Activated CD8-positive, alpha-beta T cell treated with anti-CD3 and anti-CD28 coated beads for 36 hours (primary cell): ENCODE data around the gene IGFN1. TPM values are rescaled to one million over a fixed set of nuclear protein-coding genes. Genes with fewer than 3 reads are reported as not detected.

ENCODE experiments used
- ATAC-seq: fragments of 200-7000 bp; cut with Tn5 transposase; one replicate; pipeline ENCODE4 v1.10.0; 2021; ENCODE audit warnings: mild to moderate bottlenecking, moderate library complexity
- CTCF ChIA-PET: fragments of 350-600 bp; sonication (Branson Sonifier 250); formaldehyde crosslinking; loops from one replicate; lab custom pipeline; 2021; ENCODE audit warnings: antibody characterized with exemption; lab: Charles Lee
- POLR2A ChIA-PET: fragments of 350-600 bp; sonication (Branson Sonifier 250); formaldehyde crosslinking; loops from one replicate; lab custom pipeline; 2021; ENCODE audit warnings: antibody characterized with exemption; lab: Charles Lee
- DNase-seq: peaks from one replicate; pipeline ENCODE4 v3.0.0-alpha.2; 2020
- H3K27ac Mint-ChIP-seq: one replicate; pipeline ENCODE4 v1.8.0; 2021; ENCODE audit warnings: mild to moderate bottlenecking, mixed read lengths
- H3K27me3 Mint-ChIP-seq: one replicate; pipeline ENCODE4 v1.8.0; 2021; ENCODE audit warnings: mixed read lengths
- H3K36me3 Mint-ChIP-seq: one replicate; pipeline ENCODE4 v1.8.0; 2021; ENCODE audit warnings: low read depth, mixed read lengths
- H3K4me1 Mint-ChIP-seq: one replicate; pipeline ENCODE4 v1.8.0; 2021; ENCODE audit warnings: low read depth, mixed read lengths
- H3K4me3 Mint-ChIP-seq: one replicate; pipeline ENCODE4 v1.8.0; 2021; ENCODE audit warnings: mild to moderate bottlenecking, moderate library complexity, mixed read lengths
- H3K9me3 Mint-ChIP-seq: one replicate; pipeline ENCODE4 v1.8.0; 2021; ENCODE audit warnings: mixed read lengths
- intact Hi-C: fragments of 100-400 bp; cut with micrococcal nuclease; formaldehyde crosslinking; loops from one replicate; pipeline ENCODE4 v1.10.0; 2022
- total RNA-seq, 2 experiments: library from RNA; stranded (reverse); gene quantifications; one replicate each; pipeline ENCODE4 v1.2.3, GENCODE V29; 2021
- TF ChIP-seq, protein P1 (sequence below): fragments of 200-600 bp; IDR thresholded peaks from one replicate; pipeline ENCODE4 v1.8.0; 2022; ENCODE audit warnings: antibody characterized with exemption, mild to moderate bottlenecking

Gene IGFN1
- total RNA-seq, 2 experiments from 2014 or later = not detected

GRCh38 chr1:201167041-201167991 lies 23.3 kb upstream of the IGFN1 start:
- intact Hi-C loops = no loop called here
- no peaks in the 10 kb centered on the region for H3K9me3 Mint-ChIP-seq
- H3K4me3 Mint-ChIP-seq = no peak overlapping the region
- CTCF ChIA-PET = interaction anchor here (1.0 to 5.3 kb wide), 6 partner anchors 9 to 187 kb away, joined by 3 to 27 read pairs (median 4); no protein-coding TSS in a partner anchor
- peaks cover 5% of the 10 kb centered on the region for H3K27me3 Mint-ChIP-seq
- ATAC-seq (no peak), DNase-seq (no peak)
- H3K27ac Mint-ChIP-seq = no peak overlapping the region
- no peaks in the 10 kb centered on the region for H3K36me3 Mint-ChIP-seq
- peaks cover 19% of the 10 kb centered on the region for H3K4me1 Mint-ChIP-seq
- POLR2A ChIA-PET = interaction anchor here (0.6 to 1.5 kb wide), 4 partner anchors 13 to 304 kb away, joined by 3 to 4 read pairs (median 4); partner anchors contain the start of gene TMEM9
- TF ChIP-seq, protein P1, sequence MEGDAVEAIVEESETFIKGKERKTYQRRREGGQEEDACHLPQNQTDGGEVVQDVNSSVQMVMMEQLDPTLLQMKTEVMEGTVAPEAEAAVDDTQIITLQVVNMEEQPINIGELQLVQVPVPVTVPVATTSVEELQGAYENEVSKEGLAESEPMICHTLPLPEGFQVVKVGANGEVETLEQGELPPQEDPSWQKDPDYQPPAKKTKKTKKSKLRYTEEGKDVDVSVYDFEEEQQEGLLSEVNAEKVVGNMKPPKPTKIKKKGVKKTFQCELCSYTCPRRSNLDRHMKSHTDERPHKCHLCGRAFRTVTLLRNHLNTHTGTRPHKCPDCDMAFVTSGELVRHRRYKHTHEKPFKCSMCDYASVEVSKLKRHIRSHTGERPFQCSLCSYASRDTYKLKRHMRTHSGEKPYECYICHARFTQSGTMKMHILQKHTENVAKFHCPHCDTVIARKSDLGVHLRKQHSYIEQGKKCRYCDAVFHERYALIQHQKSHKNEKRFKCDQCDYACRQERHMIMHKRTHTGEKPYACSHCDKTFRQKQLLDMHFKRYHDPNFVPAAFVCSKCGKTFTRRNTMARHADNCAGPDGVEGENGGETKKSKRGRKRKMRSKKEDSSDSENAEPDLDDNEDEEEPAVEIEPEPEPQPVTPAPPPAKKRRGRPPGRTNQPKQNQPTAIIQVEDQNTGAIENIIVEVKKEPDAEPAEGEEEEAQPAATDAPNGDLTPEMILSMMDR = no peak

GRCh38 chr1:201169203-201169602 lies 21.4 kb upstream of the IGFN1 start:
- ATAC-seq = no peak
- CTCF ChIA-PET = interaction anchor here (1.0 to 5.3 kb wide), 7 partner anchors 11 to 50 kb away, joined by 3 to 27 read pairs (median 8); partner anchors contain the start of gene TMEM9
- peak overlapping the region; percentile 10 for H3K27ac Mint-ChIP-seq

DNA sequence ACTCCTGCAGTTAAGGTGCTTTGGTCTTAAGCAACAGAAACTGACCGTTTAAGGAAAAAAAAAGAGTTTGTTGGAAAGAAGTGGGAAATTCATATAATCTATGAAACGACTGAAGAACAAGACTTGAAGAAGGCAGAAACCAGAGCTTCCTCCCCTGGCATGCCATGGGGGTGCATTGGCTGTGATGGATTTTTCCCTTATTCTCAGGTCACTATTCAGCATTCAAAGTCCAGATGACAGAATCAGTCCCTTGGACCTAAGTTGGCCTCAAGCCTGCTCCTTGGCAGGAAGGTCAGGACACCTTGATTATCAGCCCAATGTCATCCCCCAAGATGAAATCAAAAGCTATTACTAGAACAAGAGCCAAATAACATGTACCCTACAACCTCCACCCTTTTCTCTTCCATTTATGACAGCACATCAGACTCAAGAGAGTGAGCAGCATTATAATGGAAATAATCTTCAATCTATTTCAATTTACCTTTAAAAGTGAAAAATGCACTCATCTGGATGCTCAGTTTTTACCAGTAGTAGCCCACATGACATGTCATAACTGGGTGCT lies 20.6 kb upstream of the IGFN1 start:
- H3K4me3 Mint-ChIP-seq = peak overlapping the region; percentile 75
- no peaks in the 10 kb centered on the region for H3K36me3 Mint-ChIP-seq

More at GRCh38 chr1:201169203-201169602, 21.4 kb upstream of the IGFN1 start:
- Mint-ChIP-seq H3K36me3 (no peaks in the 10 kb centered on the region), H3K27me3 (peaks cover 5% of the 10 kb centered on the region), H3K4me3 (no peak overlapping the region), H3K9me3 (no peaks in the 10 kb centered on the region), H3K4me1 (peaks cover 24% of the 10 kb centered on the region)
- TF ChIP-seq, protein P1 = no peak
- intact Hi-C loops = no loop called here
- POLR2A ChIA-PET = interaction anchor here (4.1 kb wide), 1 partner anchor 14 kb away, joined by 24 read pairs; the partner anchor contains the start of gene TMEM9
- DNase-seq = no peak

DNA sequence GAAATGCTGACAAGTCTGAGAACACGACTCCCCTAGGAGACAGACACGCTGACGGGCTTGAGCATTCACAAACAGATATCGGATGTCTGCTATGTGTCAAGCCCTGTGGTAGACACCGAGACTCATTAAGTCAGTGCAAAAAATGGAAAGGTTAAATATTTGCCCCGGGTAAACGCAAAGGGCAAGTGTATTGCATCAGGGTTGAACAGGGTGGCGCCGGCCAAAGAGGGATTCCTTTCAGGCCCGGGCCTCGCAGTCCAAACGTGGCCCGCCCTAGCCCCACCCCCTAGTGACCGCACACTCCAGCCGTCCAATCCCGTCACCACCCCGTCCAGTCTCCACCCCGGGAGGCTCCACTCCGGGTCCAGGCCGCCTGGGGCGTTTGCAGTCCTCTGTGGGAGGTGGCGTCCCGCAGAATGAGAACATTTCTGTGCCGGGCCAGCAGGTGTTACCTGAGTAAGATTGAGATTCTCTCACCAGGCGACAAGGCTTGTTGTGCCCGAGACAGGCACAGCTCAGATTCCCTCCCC lies 20.0 kb upstream of the IGFN1 start:
- TF ChIP-seq, protein P1 = no peak
- Mint-ChIP-seq H3K27ac (peak overlapping the region; percentile 89), H3K4me1 (peaks cover 24% of the 10 kb centered on the region), H3K36me3 (no peaks in the 10 kb centered on the region), H3K27me3 (peaks cover 7% of the 10 kb centered on the region), H3K4me3 (peak overlapping the region; percentile 75), H3K9me3 (no peaks in the 10 kb centered on the region)
- ChIA-PET CTCF (interaction anchor here (0.7 to 5.3 kb wide), 9 partner anchors 8 to 72 kb away, joined by 3 to 27 read pairs (median 6); partner anchors contain the start of gene TMEM9), POLR2A (interaction anchor here (0.6 to 4.1 kb wide), 4 partner anchors 12 to 28 kb away, joined by 3 to 24 read pairs (median 3); partner anchors contain the start of genes IGFN1 and TMEM9)
- DNase-seq = peak; percentile 92
- peak; percentile 90 for ATAC-seq
- intact Hi-C loops = no loop called here

More for the DNA sequence above, 20.6 kb upstream of the IGFN1 start:
- H3K27me3 Mint-ChIP-seq = peaks cover 7% of the 10 kb centered on the region
- ChIA-PET POLR2A (interaction anchor here (4.1 kb wide), 1 partner anchor 15 kb away, joined by 24 read pairs; the partner anchor contains the start of gene TMEM9), CTCF (interaction anchor here (1.0 to 5.3 kb wide), 6 partner anchors 12 to 51 kb away, joined by 3 to 27 read pairs (median 8); no protein-coding TSS in a partner anchor)
- DNase-seq = no peak
- peak overlapping the region; percentile 89 for H3K27ac Mint-ChIP-seq
- no peak for ATAC-seq
- no peaks in the 10 kb centered on the region for H3K9me3 Mint-ChIP-seq
- intact Hi-C loops = no loop called here
- H3K4me1 Mint-ChIP-seq = peaks cover 24% of the 10 kb centered on the region
- TF ChIP-seq, protein P1 = no peak
